HG03045 (cell line): ENCODE results near the gene RAD9A.

Source experiments
- ATAC-seq: cut with Tn5 transposase; IDR thresholded peaks from one replicate; pipeline ENCODE4 v1.9.1; 2021; ENCODE audit warnings: mild to moderate bottlenecking, moderate library complexity; ENCODE audit not compliant: unreplicated experiment

Gene RAD9A

DNA sequence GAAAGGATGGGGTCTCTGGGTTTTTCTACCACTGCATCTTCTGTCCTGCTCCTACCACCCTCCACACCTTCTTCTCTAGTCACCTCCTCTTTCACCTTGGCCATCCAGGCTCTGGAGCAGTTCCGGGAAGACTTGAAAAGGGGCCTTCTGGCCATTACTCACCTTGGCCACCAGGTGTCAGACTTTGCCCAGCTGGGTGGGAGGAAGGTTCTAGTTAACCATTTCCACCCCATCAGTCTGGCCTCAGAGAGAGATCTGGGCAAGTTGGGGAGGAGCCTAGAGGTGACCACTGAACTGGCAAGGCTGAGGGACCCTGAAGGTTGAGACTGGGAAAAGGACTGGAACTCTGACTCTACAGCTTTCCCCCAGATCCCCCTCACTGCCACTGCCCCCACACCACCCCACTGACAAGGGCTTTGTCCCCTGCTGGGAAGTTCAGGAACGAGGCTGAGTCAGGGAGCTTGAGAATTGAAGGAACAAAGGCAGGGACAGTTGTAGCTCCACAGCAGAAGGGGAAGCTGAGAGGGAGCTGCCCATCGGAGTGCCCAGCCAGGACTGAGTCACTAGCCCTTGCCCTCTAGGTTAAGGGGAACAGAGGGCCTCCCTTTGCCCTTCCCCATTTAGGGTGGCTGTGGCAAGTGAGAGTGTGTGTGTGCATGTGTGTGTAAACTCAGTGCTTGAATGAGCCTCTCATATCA is 34.8 kb upstream of the RAD9A start:
- no peak for ATAC-seq

GRCh38 chr11:67357831-67358670 is 33.7 kb upstream of the RAD9A start:
- ATAC-seq: no peak

GRCh38 chr11:67364169-67364568 is 27.6 kb upstream of the RAD9A start:
- no peak for ATAC-seq

DNA sequence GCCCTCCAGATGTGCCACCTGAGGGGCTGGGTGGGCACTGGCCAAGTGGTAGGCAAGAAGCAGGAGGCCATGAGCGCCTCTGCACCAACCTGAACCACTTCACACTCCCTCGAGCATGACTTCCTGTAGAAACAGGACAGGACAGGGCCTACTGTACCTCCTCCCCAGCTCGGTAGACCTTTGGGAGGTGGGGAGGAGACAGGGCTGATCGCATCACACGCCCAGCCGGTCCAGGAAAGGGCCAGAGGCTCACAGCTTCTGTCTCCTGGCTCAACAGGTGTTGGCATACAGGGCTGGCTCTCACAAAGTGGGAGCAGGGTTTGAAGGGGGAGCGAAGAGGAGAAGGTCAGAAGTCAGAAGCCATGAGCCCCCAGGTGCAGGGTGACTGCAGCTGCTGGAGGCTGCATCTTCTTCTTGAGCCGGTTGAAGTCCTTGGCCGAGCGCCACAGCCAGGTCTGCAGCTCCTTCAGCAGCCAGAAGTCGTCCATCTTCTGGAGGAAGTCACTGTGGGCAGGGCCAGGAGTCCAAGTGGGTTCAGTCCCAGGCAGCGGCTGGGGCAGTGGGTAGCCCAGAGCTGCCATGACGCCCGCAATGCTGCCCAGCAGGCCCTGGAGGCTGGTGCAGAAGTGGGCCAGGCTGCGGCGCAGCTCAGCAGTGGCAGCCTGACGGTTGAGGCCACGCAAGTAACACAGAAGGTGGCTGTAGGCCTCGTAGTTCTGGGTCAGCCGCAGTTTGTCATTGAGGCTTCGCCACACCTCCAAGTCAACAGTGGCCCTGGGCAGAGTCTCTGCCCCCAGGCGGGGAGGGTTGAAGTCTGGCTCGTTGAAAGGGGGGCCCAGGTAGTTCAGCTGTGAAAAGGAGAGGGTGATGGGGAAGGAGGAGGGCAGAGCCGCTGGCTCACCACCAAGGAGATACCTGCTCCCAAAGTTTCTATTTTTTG is 26.7 kb upstream of the RAD9A start:
- no peak for ATAC-seq

DNA sequence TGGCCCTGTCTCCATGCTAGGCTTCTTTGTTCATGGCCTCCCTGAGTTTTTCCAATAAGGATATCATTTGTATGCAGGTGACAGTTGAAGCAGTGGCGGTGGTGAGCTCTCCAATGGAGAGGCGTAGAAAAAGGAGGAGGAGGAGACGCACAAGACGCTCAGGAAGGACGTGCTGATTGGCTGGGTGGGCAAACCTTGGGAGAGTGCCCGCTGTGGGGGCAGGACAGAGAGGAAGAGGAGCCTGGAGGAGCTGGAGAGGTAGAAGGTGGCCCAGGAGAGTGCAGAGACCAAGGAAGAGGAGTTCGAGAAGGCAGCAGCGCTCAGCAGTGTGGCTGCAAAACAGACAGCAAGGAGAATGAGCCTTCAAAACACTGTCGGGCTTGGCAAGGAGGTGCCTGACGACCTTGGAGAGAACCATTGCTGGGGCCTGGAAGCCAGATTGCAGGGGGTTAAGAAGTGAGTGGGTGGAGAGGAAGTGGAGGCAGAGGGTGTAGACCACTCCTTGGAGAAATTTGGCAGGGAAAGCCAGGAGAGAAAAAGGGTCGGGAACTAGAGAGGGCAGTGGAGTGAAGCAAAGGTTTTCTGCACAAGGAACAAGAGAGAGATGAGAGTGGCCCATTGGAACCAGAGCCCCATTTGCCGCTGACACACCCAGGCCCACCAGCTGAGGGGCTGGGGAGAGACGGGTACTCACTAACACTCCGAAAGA is 25.9 kb upstream of the RAD9A start:
- ATAC-seq: no peak

DNA sequence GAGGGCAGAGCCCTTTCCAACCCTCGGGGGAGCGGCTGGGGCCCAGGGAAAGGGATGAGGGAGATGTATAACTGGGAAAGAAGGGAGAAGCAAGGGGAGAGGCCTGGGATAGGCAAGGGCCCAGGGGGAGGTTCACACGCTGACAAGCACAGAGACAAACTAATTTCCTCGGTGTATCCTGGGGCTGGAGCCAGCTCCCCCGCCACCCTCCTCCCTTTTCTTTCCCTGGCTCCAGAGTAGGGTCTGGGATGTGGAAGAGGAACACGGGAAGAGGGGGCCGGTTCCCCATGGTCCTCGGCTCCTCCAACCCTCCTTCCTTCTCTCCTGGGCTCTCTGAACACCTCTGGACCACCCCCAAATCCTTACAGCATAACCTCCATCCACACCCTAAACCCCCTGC is 25.2 kb upstream of the RAD9A start:
- ATAC-seq: no peak

- no peak for ATAC-seq
These were observed 24.6 kb upstream of the RAD9A start for GRCh38 chr11:67366961-67367760.

GRCh38 chr11:67367761-67368227 is 24.0 kb upstream of the RAD9A start:
- ATAC-seq: no peak

GRCh38 chr11:67368621-67369020 is 23.2 kb upstream of the RAD9A start:
- no peak for ATAC-seq

- ATAC-seq: no peak
These were observed 22.5 kb upstream of the RAD9A start for GRCh38 chr11:67369275-67369674.

GRCh38 chr11:67369801-67370284 is 21.9 kb upstream of the RAD9A start:
- ATAC-seq: no peak

GRCh38 chr11:67370351-67371076 is 21.3 kb upstream of the RAD9A start:
- no peak for ATAC-seq

GRCh38 chr11:67371189-67371910 is 20.4 kb upstream of the RAD9A start:
- ATAC-seq: no peak

DNA sequence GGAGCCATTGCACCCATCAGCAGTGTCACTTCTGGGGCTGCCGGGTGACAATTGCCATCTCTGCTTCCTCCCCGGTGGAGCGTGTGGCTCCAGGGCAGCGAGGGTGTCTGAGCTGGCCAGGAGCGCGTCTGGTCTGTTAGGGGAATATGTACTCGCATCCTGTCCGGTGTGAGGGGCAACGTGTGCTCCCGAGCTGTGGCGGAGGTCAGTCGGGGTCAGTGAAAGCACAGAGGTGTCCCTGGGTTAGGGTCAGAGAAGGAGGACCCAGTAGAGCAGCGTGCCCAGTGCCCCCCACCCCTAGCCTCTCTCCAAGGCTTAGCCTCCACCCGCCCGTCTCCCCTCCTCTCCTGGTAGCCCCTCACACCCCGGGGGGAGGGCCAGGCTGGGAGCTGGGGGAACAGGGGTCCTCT is 19.9 kb upstream of the RAD9A start:
- no peak for ATAC-seq

- no peak for ATAC-seq
These were observed 19.3 kb upstream of the RAD9A start for GRCh38 chr11:67372321-67372992.

DNA sequence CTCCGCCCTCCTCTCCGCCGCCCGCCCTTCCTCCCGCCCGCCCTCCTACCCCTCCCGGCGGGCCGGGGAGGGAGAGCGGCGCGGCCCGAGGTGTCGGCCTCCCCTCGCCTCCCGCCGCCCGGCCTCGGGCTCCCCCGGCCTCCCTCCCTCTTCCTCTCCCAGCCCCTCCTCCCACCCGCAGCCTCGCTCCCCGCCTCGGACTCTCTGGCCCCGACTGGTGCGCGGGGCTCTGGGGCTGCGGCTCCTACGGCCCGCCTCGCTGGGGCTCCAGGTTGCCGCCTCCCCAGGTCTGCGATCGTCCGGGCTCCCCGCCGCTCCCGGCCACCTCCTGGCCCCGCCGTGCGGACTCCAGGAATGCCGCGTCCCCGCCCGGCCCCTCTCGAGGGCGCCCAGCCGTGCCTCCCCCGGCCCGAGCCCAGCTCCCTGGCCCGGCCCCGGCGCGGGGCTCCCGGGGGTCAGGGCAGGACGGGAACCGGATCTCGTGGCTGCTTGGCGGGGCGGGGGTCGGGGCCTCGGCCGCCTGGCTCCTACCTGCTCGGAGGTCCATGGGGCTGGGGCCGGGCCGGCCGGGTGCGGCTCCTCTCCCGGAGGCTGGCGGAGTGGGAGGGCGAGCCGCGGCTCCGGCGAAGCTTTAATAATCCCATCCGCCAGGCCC is 18.7 kb upstream of the RAD9A start, which contains the start of gene CLCF1:
Gene CLCF1, minus strand, starts transcription at position 606 of the 655 bp plus-strand sequence. Its CDS starts 59 bp downstream, at position 547.
- no peak for ATAC-seq
